Measurements from ENCODE around the gene USH1C.
A peak's percentile ranks its signal among the peaks of the same experiment; 100 is the strongest.

- TF ChIP-seq EZH2phosphoT487 (IDR thresholded peaks at IDR 0.05) (no peak), CTCF (IDR thresholded peaks at IDR 0.05) (no peak), EZH2 (IDR thresholded peaks at IDR 0.05) (peak; percentile 42)
These were observed 64.7 kb downstream of the USH1C start for GRCh38 chr11:17479284-17480214.

Data from neural progenitor cell (in vitro differentiated cells).